Caki2 (cell line): Measurements from ENCODE around the gene DOCK7. TPM values are rescaled to one million over a fixed set of nuclear protein-coding genes. Genes with fewer than 3 reads are reported as not detected.
"Not testable (repeated sequence)": the region's sequence is repeated elsewhere in the genome, so short reads cannot be mapped to it uniquely, and the experiment has no call there.

ENCODE experiments used
- DNase-seq: peaks from one replicate; pipeline ENCODE4 v3.0.0-alpha.2; 2015; ENCODE audit warnings: low read depth
- in situ Hi-C: cut with HindIII; loops from 2 replicates; pipeline ENCODE4 v1.10.0; 2016; ENCODE audit warnings: low sequenced_read_pairs, low pct_unique_long_range_greater_than_20kb, mixed read lengths
- total RNA-seq: library from RNA; depleted of rRNA; stranded (reverse); fragments of >200 nt; shearing (Covaris generic); gene quantifications from 2 replicates; pipeline ENCODE4 v1.2.3, GENCODE V29; 2014; ENCODE audit warnings: low replicate concordance; rRNA removed

The DOCK7 gene, protein sequence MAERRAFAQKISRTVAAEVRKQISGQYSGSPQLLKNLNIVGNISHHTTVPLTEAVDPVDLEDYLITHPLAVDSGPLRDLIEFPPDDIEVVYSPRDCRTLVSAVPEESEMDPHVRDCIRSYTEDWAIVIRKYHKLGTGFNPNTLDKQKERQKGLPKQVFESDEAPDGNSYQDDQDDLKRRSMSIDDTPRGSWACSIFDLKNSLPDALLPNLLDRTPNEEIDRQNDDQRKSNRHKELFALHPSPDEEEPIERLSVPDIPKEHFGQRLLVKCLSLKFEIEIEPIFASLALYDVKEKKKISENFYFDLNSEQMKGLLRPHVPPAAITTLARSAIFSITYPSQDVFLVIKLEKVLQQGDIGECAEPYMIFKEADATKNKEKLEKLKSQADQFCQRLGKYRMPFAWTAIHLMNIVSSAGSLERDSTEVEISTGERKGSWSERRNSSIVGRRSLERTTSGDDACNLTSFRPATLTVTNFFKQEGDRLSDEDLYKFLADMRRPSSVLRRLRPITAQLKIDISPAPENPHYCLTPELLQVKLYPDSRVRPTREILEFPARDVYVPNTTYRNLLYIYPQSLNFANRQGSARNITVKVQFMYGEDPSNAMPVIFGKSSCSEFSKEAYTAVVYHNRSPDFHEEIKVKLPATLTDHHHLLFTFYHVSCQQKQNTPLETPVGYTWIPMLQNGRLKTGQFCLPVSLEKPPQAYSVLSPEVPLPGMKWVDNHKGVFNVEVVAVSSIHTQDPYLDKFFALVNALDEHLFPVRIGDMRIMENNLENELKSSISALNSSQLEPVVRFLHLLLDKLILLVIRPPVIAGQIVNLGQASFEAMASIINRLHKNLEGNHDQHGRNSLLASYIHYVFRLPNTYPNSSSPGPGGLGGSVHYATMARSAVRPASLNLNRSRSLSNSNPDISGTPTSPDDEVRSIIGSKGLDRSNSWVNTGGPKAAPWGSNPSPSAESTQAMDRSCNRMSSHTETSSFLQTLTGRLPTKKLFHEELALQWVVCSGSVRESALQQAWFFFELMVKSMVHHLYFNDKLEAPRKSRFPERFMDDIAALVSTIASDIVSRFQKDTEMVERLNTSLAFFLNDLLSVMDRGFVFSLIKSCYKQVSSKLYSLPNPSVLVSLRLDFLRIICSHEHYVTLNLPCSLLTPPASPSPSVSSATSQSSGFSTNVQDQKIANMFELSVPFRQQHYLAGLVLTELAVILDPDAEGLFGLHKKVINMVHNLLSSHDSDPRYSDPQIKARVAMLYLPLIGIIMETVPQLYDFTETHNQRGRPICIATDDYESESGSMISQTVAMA (N-terminal part only)
- 21.1 and 22.9 TPM in 2 replicates for total RNA-seq

DNA sequence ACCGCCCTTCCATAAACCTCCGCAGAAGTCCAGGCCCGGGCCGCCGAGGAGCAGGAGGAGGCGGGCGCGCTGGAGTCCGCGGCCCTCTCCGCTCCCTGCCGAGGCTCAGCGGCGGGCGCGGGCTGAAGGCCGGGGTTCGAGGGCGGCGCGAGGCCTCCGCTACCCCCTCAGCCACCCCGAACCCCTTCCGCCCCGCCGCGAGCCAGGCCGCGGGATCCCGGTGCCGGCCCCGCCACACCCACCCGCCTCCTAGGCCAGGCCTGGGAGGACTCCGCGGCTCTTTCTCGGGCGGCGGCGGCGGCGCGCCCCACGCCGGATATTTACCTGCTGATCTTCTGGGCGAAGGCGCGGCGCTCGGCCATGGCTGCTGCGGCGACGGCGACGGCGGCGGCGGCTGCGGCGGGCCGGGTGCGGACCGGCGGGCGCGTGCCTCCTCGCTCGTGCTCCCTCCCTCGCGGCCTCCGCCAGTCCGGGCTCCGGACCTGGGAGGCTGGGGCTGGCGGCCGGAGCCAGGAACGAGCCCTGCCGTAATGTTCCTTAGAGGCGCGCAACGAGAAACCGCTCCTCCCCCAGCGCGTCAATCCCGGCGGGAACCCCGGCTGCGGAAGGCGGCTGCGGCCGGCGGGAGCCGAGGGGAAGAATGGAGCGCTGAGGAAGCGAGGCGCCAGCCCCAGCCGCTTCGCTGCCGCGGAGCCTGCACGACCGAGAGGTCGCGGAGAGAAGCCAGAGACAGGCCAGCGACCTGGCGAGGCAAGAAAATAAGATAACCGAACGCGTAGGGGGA, at the start of gene DOCK7:
Gene DOCK7, minus strand, starts transcription at position 484 of the 784 bp plus-strand sequence. Its CDS starts 122 bp downstream, at position 362.
- DNase-seq = peak; percentile 76
- in situ Hi-C loops = no loop called here

DNA sequence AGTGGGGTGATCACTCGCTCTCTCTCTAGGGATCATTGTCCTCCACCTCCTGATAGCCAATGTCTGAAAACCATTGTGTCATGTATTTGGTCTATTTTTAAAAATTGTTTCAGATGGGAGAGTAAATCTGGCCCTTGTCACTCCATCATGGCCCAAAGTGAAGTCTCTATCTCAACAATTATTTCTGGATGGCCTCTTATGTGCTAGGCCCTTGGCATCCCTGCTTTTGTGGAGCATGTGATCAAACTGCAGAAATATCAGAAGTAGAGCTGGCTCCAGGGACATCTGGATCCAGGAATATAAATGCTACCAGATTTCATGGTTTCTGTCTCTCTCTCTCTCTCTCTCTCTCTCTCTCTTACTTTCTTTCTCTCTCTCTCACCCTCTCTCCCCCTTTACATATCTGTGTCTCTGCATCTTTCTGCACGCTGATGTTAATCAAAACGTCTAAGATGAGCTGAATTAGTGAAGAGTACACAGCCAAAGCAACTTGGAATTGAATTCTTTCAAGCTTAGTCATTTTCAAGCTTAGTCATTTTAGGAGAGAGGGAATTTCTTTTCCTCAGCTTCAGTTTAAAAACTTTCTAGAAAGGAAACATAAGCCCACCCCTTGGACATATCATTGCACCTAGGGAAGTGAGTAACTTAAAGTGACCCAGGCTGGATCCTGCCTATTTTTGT, 47.4 kb upstream of the DOCK7 start:
- DNase-seq = peak; percentile 49
- in situ Hi-C loops = no loop called here

DNA sequence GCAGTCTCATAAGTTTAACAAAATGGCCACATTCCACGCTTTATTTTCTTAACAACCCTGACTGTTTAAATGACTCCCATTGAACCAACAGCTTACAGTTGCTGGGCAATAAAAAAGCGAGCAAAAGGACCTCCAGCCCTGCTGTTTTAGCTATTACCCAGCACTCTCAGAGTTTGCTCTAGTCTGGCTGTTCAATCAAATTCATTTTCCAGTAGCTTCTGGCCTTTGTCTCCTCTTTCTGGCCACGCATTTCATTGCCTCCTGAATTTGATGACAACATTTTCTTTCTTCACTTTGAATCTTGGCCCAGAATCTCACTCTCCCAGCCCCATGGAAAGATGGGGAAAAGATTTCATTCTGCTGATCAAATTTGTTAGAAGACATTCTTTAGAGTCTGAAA, 44.1 kb upstream of the DOCK7 start:
- no peak for DNase-seq
- in situ Hi-C loops = no loop called here

DNA sequence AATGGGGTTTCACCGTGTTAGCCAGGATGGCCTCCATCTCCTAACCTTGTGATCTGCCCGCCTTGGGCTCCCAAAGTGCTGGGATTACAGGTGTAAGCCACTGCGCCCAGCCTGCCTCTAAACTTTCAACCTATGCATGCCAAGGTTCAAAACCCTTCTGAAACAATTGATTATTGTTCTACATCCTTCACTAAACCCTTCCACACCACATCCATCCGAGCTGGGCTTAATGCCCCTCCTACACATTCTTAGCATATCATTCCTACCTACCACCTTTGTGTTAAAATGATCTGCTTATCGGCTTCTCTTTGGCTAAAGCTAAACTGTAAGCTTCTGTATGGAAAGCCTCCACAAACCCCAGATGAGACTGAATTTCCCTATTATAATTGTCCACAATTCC, 40.8 kb upstream of the DOCK7 start:
- no peak for DNase-seq
- in situ Hi-C loops = no loop called here

DNA sequence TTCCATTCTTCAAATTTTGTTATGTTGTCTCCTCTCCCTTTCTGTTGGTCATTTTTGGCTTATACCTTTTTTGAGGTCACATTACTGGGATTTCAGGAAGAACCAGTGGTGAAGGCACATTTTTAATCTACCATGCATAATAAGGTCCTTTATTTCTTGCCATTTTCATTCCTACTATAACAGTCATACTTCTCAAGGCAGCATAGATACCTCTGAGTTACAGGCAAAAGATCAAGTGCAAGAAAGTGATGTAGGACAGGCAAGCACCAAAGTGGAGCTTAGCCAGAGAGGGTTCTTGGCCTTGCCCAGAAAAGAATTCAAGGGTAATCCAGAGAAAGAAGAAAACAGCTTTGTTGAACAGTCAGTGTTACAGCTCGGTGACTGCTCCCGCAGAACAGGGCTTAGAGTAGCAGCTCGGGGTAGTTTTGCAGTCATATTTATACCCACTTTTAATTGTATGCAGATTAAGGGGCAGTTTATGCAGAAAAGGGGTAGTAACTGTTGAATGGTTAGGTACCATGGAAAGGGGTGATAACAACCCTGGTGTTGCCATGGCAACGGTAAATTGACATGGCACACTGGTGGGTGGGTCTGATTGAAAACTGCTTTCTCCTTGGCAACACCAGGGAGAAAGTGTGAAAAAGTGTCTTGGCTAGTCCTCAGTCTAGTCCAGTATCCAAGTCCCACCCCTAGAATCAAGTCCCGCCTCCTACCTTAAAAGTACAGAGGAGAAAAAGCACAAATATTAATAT, 39.6 kb upstream of the DOCK7 start:
- in situ Hi-C loops = no loop called here
- DNase-seq = no peak

DNA sequence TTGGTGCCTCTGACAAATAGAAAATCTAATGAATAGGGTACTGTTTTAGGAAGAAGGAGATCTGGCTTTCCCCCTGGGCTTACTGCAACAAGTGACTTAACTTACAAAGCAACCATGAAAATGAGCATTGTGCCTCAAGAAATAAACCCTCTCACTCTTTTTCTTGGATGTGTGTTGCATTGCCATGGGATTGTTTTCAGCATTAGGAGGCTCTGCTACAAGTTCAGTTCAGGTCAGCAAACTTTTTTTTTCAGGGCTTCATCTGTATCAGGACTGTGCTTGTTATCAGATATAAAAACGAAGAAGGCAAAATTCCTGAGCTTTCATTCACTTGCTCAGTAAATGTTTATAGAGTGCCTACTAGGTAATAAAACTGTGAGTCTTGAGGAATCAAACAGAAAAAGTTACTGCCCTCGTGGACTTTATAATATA, 37.8 kb upstream of the DOCK7 start:
- DNase-seq = no peak
- in situ Hi-C loops = no loop called here

DNA sequence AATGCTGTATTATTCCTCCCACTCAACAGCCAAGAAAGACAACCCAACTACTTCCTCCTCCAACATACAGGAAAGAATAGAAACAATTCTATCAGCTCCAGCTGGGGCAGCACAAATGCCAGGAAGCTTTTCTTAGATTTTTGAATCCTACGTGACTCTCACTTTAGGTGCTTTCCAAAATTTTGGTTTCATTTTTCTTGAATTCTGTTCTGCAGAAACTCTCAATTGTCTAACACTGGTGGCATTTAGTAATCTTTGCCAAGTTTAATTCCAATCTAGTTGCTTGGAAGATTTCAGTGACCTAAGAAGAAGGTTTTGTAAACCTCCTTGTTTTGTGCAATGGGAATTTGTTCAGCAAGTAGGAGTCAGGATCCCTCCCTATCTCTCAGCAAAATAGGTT, 37.1 kb upstream of the DOCK7 start:
- DNase-seq = no peak
- in situ Hi-C loops = no loop called here

DNA sequence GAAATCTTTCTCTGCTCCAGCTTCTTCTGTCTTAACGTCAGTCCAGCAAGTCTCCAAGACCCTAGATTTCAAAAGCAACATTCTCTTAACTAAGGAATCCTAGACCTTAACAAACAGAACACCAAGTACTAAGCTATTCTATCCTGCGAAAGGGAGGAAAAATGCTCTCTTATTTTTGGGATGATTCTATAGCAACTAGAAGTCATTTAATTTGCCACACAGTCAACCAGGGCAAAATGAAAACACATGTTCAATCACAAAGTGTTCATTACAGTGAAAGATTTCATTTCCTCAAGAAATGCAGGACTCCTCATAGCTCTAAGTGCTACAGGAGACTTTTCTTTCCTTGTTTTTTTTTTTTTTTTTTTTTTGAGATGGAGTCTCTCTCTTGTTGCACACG, 36.2 kb upstream of the DOCK7 start:
- no peak for DNase-seq
- in situ Hi-C loops = no loop called here

DNA sequence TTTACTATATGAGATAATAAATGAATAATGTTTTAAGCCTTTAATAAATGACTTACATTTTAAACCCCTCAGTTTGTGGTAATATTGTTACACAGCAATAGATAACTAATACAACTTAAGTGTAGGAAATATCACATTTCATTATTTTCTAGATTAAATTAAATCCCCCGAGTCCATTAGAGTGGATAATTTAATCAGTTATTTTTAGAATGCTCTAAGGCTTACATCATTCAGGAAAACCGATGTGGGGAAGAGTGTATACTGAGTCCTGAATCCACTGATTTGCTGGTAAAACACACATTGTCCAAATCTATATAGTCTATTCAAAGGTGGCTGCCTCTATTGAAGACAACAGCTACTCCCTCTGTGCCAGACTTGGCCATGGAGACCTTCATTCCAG, 35.7 kb upstream of the DOCK7 start:
- in situ Hi-C loops = no loop called here
- DNase-seq = no peak

DNA sequence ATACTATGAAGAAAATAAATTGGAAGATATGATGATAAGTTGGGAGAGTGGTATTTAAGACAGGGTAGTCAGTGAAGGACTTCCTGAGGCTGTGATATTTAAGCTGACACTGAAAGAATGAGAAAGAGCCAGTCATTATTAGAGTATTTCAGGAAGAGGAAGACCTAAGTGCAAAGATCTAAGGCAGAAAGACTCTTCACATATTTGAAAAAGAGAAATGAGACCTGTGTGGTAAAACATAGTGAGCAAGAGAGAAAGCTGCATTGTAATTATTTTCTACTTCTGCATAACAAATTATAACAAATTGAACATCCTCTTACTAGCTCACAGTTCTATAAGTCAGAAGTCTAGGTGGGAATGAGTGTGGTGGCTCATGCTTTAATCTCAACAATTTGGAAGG, 34.6 kb upstream of the DOCK7 start:
- no peak for DNase-seq

DNA sequence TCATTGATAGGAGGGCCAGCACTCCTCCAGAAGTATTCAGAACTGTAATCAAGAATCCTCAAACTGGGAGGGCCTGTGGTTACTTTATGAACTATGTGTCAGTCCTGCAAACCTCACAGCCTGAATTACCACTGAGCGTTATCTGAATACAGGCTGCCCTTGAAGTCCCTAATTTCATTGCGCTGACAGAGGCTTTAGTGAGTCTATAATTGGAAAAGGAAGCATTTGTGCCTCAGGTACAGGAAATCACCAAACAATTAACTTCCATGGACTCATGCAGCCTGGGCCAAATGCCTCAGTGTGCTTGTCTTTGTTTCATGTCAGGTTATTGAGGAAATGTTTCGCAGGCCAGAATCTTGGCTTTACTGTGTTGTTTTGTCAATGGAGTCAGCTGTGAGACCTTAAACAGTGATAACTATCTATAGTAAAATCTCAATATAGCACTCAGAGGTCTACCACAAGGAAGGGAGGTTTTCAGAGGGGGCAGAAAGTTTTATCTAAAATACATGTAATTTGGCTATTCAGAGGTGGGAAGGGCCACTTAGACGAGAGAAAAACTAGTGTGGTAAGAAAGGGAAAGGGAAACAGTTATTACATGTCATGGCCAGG, 32.9 kb upstream of the DOCK7 start:
- DNase-seq = no peak
- in situ Hi-C loops = no loop called here

More for the DNA sequence above, 34.6 kb upstream of the DOCK7 start:
- in situ Hi-C loops = no loop called here

DNA sequence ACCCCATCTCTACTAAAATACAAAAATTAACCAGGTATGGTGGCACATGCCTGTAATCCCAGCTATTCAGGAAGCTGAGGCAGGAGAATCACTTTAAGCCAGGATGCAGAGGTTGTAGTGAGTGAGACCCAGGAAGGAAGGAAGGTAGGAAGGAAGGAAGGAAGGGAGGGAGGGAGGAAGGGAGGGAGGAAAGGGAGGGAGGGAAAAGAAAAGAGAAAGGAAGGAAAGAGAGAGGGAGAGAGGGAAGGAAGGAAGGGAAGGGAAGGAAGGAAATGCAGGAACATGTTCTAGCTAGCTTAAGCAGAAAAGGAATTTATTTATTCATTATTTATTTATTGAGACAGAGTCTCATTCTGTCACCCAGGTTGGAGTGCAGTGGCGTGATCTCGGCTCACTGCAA, 30.2 kb upstream of the DOCK7 start:
- in situ Hi-C loops, DNase-seq: not testable (repeated sequence)

DNA sequence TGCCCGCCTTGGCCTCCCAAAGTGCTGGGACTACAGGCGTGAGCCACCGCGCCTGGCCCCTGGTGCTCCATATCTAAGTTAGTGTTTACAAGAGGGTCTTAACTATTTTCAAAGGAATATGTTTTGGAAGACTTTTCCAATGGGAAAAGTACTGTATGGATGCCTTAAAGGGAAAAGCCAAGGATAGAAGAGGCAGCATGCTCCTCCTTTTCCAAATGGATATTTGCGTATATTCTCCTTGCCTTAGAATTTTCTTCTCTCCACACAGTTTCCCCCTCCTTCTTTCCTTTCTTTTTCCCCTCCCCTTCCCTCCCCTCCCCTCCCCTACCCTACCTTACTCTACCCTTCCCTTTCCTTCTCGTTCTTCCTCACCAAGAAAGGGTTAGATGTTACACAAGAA, 29.3 kb upstream of the DOCK7 start:
- in situ Hi-C loops = no loop called here
- no peak for DNase-seq

DNA sequence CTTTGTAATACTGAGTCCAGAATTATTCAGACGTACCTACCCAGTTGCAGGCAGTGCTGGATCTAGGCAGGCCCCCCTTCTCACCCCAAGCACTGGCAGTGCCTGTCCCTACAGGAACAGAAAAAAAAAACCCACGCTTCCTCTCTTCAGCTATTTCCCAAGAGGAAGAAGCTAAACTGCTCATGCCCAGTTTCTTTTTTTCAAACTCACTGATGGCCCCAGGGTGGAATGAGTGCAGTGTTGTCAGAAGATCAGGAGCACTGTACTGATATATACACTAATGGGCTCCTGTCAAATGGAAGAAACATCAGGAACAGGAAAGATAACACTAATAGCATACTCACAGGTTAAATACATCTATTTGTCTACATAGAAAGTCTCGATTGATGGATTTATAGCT, 28.2 kb upstream of the DOCK7 start:
- DNase-seq = no peak
- in situ Hi-C loops = no loop called here

DNA sequence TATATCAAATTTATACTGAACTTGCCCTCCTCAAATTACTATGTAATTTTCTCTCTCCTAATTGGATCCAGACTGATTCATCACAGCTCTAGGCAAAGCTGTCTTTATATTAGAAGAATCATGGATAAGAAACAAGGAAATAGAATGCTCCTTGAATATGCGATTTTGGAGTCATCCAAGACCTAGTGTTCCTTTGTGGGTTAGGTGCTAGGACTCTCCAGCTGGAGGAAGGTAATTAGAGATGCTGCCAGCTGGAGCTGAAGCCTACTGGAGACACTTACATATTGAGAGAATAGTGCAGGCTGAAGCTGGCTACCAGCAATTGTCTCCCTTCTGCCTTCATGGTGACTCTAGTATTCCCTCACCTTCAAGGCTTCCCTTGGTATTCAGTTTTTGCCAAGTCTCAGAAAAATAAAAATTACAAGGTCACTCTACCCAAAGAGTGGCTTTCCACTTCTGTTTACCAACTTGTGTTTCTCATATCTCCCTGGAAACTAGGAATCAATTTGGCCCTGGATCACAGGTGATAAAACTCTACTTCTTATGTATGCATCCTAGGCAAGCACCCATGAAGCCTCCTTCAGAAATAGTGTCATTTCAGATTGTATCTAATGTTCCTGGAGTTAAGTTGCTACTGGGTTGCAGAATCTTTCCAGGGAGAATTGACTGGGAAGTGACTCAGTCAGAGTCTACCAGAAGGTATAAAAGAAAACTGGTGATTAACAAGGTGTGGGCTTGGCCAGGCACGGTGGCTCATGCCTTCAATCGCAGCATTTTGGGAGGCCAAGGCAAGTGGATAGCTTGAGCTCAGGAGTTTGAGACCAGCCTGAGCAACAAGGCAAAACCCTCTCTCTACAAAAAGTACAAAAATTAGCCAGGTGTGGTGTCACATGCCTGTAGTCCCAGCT, 24.4 kb upstream of the DOCK7 start:
- in situ Hi-C loops = no loop called here

More for the DNA sequence above, 24.4 kb upstream of the DOCK7 start:
- DNase-seq = no peak
